Measurements from ENCODE around the gene CLDN18. TPM values are rescaled to one million over a fixed set of nuclear protein-coding genes. Genes with fewer than 3 reads are reported as not detected.

Gene CLDN18
- total and polyA plus RNA-seq, 2 donors (not counting 1 experiment from before 2014, with no cell fraction given), result not detected

- Histone ChIP-seq H3K36me3 (replicated peaks in 1 of 2; ENCODE audit: control extremely low read depth in 1 of 2, control insufficient read depth in 1 of 2, extremely low read depth in 1 of 2, insufficient read depth in 2 of 2, low read length in 1 of 2) (no peaks in the 10 kb centered on the region), H3K4me2 (replicated peaks; ENCODE audit: low read depth, low read length, poor library complexity, severe bottlenecking) (no peak overlapping the region), H3K27ac (ENCODE audit: low read length in 2 of 2) (no peak overlapping the region), H3K27me3 (replicated peaks in 1 of 4; ENCODE audit: control extremely low read depth in 1 of 4, control insufficient read depth in 3 of 4, insufficient read depth in 4 of 4, low read length in 3 of 4) (peaks cover 0 to 5% (median 3%) of the 10 kb centered on the region in 4 experiments), H3K4me1 (ENCODE audit: control insufficient read depth in 2 of 2, insufficient read depth in 2 of 2, low read length in 2 of 2) (no peaks in the 10 kb centered on the region), H3K4me3 (ENCODE audit: control extremely low read depth in 1 of 5, extremely low read depth in 1 of 5, insufficient read depth in 1 of 5, low read depth in 2 of 5, low read length in 4 of 5) (no peak overlapping the region), H3K9me3 (ENCODE audit: control extremely low read depth in 1 of 3, control insufficient read depth in 2 of 3, insufficient read depth in 1 of 3, low read length in 2 of 3) (no peaks in the 10 kb centered on the region), H4K20me1 (ENCODE audit: control insufficient read depth, insufficient read depth, low read length, poor library complexity, severe bottlenecking) (no peaks in the 10 kb centered on the region), H3K79me2 (ENCODE audit: control insufficient read depth, insufficient read depth, low read length) (no peaks in the 10 kb centered on the region), H2AFZ (ENCODE audit: insufficient read depth, low read depth, low read length, poor library complexity, severe bottlenecking) (no peak overlapping the region), H3K9ac (ENCODE audit: low read length) (no peak overlapping the region)
- ATAC-seq (ENCODE audit: low read depth) (no peak), DNase-seq (no peak)
- WGBS (ENCODE audit: insufficient coverage), result no CpG with 5 or more reads among the region's 2 CpGs
- CTCF ChIA-PET, result interaction anchor here (0.5 kb wide), 1 partner anchor 1017 kb away, joined by 4 read pairs; no protein-coding TSS in a partner anchor
- intact Hi-C loops (cut with micrococcal nuclease), result no loop called here
- Mint-ChIP-seq H3K27ac (no peak overlapping the region), H3K27me3 (peaks cover 23% of the 10 kb centered on the region), H3K4me1 (no peaks in the 10 kb centered on the region), H3K4me3 (no peak overlapping the region), H3K9me3 (ENCODE audit: insufficient read depth) (no peaks in the 10 kb centered on the region)
- POLR2A ChIA-PET, result no interaction called here
- TF ChIP-seq EZH2 (IDR thresholded peaks at IDR 0.05; ENCODE audit: borderline replicate concordance, insufficient read depth, low read depth, low read length, poor library complexity, severe bottlenecking) (no peak), CTCF (IDR thresholded peaks at IDR 0.05) (no peak)
Measured at GRCh38 chr3:138033202-138033691, 23.3 kb downstream of the CLDN18 start.

- H3K79me2 ChIP-seq (ENCODE audit: control insufficient read depth, insufficient read depth, low read length), result no peaks in the 10 kb centered on the region
- Mint-ChIP-seq H3K9me3 (ENCODE audit: insufficient read depth) (no peaks in the 10 kb centered on the region), H3K27me3 (peaks cover 26% of the 10 kb centered on the region), H3K27ac (no peak overlapping the region), H3K4me1 (no peaks in the 10 kb centered on the region), H3K4me3 (no peak overlapping the region)
- no peak overlapping the region for H3K9ac ChIP-seq (ENCODE audit: low read length)
- no peak overlapping the region for H3K4me3 ChIP-seq (ENCODE audit: control extremely low read depth in 1 of 5, extremely low read depth in 1 of 5, insufficient read depth in 1 of 5, low read depth in 2 of 5, low read length in 4 of 5)
- no peak overlapping the region for H3K27ac ChIP-seq (ENCODE audit: low read length in 2 of 2)
- H3K9me3 ChIP-seq (ENCODE audit: control extremely low read depth in 1 of 3, control insufficient read depth in 2 of 3, insufficient read depth in 1 of 3, low read length in 2 of 3), result no peaks in the 10 kb centered on the region
- DNase-seq, result no peak
- no peak overlapping the region for H3K4me2 ChIP-seq (replicated peaks; ENCODE audit: low read depth, low read length, poor library complexity, severe bottlenecking)
- H3K36me3 ChIP-seq (replicated peaks in 1 of 2; ENCODE audit: control extremely low read depth in 1 of 2, control insufficient read depth in 1 of 2, extremely low read depth in 1 of 2, insufficient read depth in 2 of 2, low read length in 1 of 2), result no peaks in the 10 kb centered on the region
- ChIA-PET POLR2A (no interaction called here), CTCF (interaction anchor here (0.6 kb wide), 1 partner anchor 15 kb away, joined by 3 read pairs; no protein-coding TSS in a partner anchor)
- no peaks in the 10 kb centered on the region for H4K20me1 ChIP-seq (ENCODE audit: control insufficient read depth, insufficient read depth, low read length, poor library complexity, severe bottlenecking)
- H2AFZ ChIP-seq (ENCODE audit: insufficient read depth, low read depth, low read length, poor library complexity, severe bottlenecking), result no peak overlapping the region
- TF ChIP-seq EZH2 (IDR thresholded peaks at IDR 0.05; ENCODE audit: borderline replicate concordance, insufficient read depth, low read depth, low read length, poor library complexity, severe bottlenecking) (no peak), CTCF (IDR thresholded peaks at IDR 0.05) (no peak)
- intact Hi-C loops (cut with micrococcal nuclease), result no loop called here
- 83% methylated on average over 1 of the region's 1 CpG for WGBS (ENCODE audit: insufficient coverage)
- ATAC-seq (ENCODE audit: low read depth), result no peak
- no peaks in the 10 kb centered on the region for H3K4me1 ChIP-seq (ENCODE audit: control insufficient read depth in 2 of 2, insufficient read depth in 2 of 2, low read length in 2 of 2)
- H3K27me3 ChIP-seq (replicated peaks in 1 of 4; ENCODE audit: control extremely low read depth in 1 of 4, control insufficient read depth in 3 of 4, insufficient read depth in 4 of 4, low read length in 3 of 4), result peaks cover 0 to 7% (median 5%) of the 10 kb centered on the region in 4 experiments
Measured at GRCh38 chr3:138034918-138035317, 25.0 kb downstream of the CLDN18 start.

Data from B cell (primary cell).